Stimulated activated CD8-positive, alpha-beta memory T cell treated with anti-CD3 and anti-CD28 coated beads, Interleukin-7, amount 100 ng/mL, for 4 hours (primary cell): ENCODE data around the gene CLMP.
"Not testable (repeated sequence)": the region's sequence is repeated elsewhere in the genome, so short reads cannot be mapped to it uniquely, and the experiment has no call there.

Experiments used
- DNase-seq, 2 donors: peaks; one replicate each; pipeline ENCODE4 v3.0.0-alpha.2; 2020; ENCODE audit warnings: low read depth in 2 of 2

CLMP gene

DNA sequence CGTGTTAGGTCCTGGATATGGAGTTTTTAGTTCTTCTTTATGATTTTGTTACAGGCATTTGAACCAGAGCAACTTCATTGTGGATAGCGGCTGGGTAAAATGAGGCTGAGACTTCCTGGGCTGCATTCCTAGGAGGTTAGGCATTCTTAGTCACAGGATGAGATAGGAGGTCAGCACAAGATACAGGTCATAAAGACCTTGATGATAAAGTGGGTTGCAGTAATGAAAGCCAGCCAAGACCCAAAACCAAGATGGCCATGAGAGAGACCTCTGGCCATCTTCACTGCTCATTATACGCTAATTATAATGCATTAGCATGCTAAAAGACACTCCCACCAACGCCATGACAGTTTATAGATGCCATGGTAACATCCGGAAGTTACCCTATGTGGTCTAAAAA lies 23.4 kb upstream of the CLMP start:
- no peak for DNase-seq

DNA sequence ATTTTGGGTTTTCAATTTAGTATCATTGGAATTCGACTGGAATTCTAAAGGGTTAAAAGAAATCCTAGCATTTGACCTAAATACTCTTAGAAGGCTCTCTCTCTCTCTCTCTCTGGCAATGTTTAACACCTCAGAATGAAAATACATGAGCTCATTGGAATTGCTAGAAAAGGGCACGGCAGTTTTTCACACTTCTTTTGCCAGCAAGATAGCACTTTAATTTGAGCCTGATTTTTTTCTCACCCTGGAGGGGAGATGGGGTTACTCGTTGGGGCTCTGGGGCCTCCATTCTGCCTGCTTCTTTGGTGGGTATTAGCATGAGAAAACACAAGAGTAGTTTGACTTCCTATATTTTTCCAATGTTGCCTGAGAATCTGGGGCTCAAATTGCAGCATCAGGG lies 22.8 kb upstream of the CLMP start:
- DNase-seq = no peak

DNA sequence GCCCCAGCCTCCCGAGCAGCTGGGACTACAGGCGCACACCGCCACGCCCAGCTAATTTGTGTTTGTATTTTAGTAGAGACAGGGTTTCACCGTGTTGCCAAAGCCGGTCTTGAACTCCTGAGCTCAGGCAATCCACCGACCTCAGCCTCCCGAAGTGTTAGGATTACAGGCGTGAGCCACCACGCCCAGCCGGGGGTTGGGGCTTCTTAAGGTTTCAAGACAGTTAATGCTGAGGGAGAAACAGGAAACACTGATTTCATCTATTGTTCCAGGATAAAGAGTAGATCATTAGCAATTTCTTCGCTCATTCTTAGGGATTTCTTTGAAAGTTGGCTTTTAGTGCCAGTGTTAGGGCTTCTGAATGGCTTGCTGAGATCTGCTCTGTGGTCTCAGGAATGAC lies 21.2 kb upstream of the CLMP start:
- no peak for DNase-seq

DNA sequence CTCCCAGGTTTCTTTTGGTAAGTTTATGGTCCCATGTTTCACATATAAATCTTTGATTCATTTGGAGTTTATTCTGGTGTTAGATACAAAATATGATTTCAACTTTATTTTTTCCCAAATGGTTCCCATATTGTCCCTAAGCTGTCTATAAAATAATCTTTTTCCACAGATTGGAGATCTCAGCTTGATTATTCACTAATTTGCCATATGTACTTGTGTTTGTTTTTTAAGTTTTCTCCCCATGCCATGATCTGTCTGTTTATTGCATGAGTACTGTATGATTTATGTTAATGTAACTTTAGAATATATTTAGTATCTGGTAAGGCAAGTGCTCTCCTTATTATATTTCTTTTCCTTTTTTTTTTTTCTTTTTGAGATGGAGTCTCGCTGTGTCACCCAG lies 19.9 kb upstream of the CLMP start:
- DNase-seq = no peak

DNA sequence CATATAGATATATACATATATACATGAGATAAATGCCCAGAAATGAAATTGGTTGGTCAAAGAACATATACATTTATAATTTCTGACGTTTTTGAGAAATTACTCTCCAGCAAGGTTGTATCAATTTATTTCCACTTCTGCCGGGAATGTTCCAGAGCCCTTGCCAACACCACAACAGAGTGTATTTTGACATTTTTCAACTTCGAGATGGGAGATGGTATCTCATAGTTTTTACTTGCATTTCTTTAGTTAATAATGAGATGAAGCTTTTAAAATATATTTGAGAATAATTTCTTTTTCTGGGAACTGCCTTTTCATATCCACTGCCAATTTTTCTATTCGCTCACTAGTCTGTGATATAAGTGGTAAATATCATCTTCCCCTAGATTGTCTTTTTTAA lies 19.3 kb upstream of the CLMP start:
- DNase-seq = no peak

DNA sequence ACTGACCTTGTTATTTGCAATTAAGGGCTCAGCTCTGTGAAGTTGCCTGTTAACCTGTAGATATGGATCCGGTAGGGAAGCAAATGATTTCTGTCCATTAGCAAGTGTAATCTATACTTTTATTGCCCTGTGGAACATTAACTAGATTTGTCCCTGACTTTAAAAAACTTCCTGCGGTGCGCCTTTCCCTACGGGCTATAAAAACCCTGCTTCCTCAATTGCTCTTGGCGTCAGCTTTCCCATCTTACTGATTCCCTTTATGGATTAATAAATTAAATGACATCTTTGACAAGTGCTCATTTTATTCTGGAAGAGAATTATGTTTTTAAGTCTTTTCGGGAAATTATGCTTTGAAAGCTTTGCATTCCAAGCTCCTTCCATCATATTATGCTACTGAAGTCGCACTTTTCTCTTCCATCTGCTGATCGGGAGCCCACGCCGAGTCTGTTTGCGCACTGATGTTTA lies 18.3 kb upstream of the CLMP start:
- DNase-seq = no peak

DNA sequence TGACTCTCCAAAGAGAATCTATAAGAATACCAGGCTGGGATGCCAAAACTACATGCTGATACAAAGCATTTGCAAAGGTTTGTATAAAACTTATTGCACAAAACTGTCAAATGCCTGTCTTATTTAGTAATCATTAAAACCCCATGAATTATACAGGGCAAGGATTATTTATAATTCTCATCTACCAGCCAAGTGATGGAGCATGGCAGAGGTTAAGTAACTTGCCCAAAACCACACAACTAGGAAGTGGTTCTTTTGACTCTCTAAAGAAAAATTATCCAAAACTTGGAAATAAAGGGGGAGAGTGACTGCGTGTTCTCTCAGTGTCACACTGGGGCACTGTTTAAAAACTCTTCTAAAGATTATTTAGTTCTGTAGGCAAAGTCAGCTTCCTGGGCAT lies 17.4 kb upstream of the CLMP start:
- no peak for DNase-seq

DNA sequence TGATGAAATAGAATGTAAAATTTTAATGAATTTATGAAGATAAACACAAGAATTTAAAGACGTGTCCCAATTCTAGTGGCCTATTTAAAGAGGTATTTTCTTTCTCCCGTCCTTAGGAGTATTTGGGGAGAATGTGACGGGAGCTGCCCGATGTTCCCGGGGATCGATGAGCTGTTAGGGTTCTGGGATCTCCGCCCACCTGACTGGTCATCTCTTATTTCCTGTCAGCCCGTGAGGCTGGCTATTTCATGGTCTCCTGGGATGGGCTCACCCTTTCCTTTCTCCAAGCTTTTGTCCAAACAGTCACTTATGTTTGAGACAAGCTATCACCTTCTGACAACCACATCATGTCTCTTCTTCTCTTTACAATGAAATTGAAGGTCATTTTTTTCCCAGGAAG lies 16.9 kb upstream of the CLMP start:
- DNase-seq = no peak

DNA sequence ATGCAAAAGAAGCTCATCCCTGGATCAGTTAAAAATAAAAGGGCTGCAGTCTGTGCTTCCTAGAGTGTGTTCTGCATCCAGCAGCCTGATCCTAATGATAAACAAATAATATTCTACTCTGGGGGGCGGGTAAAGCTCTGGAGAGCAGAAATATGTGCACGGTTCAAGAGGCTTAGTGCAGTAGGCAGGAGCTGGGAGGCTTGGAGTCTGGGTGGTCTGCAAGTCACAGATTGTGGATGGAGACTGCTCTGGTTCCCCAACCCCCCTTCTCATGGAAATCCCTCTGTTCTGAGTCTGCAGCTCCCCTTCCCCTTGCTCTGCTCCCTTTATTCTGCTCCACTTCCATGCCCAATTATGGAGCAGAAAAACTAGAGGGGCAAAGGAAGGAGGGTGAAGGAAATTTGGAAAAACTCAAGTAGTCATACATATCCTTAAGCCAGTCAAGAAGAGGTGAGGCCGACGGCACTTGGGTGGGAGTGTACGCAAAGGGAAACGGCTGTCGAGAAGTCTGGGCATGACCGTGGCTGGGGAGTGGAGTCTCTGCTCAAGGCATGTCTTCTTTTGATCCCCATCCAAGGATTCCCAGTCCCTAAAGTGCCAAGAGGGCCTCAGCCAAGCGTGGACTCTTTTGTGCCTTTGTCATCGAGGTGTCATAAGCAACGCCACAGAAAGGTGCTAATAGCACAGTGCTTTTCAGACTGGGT lies 16.3 kb upstream of the CLMP start:
- DNase-seq = no peak

DNA sequence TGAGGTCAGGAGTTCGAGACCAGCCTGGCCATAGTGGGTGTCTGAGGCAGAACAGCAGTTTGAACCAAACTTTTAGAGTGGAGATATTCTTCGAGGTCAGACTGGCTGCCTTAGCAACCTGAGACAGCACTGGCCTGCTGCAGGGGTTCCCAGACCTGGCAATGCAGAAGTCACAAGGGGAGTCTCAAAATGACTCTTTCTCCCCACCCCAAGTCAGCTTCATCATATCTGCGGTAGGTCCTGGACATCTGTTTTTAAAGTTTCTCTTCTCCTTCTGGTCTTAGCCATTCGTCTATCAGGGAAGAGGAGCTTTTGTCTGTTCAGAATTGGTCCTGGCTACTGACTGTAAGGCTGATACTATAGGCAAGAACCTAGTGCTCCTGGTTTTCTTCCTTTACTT lies 14.5 kb upstream of the CLMP start:
- DNase-seq = no peak

DNA sequence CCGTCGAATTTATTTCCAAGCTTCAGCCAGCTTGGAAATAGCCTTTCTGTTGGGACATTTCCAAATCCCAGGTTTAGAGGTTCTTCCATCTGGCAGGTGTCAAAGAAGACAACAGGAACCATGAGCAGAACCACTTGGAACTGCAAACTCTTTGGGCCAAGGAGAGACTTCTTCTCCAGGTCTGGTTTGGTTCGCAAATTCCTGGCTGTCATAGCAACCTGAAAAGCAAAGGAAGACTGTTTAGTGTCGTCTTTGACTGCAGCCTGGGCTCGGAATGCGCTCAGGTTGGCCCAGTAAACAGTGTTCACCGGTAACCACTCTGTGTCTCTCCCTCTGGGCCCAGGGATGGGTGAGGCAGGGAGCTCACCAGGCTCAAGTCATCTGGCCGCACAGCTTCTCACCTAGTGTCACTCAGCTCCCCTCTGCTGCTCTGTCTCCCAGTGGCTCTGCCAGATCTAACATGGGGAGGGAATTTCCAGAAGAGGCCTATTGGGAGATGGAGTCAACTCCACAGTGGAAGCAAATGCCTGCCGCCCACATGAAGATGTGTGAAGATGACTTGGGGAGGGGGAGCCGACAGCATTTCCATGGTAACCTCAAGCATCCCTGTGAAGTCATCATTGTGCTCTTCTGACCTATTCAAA lies 11.9 kb upstream of the CLMP start:
- DNase-seq = no peak

DNA sequence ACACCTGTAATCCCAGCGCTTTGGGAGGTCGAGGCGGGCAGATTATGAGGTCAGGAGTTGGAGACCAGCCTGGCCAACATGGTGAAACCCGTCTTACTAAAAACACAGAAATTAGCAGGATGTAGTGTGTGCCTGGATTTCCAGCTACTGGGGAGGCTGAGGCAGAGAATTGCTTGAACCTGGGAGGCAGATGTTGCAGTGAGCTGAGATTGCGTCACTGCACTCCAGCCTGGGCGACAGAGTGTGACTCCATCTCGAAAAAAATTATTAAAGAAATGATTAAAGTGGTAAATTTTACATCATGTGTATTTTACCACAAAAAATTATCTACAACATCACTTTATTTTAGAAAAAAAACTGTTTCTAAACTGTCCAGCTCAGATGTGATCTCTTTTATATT lies 11.0 kb upstream of the CLMP start:
- DNase-seq = not testable (repeated sequence)

DNA sequence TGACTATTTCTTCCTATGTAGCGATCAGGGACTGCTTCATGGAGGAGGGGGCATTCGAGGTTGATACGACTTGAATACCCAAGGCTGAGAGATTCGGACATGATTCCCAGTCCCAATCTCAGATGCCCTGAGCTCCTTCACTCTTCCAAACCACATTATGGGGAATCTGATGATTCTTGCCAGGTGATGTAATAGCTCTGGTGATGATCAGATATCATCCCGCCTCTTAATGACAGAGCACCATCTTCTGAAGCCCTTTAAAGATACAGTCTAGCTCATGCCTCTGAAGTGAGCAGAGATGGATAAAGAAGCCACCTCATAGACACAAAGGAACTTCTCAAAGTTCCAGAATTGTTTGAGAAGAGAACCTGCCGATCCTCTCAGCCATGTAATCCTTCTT lies 8.9 kb upstream of the CLMP start:
- DNase-seq = no peak

DNA sequence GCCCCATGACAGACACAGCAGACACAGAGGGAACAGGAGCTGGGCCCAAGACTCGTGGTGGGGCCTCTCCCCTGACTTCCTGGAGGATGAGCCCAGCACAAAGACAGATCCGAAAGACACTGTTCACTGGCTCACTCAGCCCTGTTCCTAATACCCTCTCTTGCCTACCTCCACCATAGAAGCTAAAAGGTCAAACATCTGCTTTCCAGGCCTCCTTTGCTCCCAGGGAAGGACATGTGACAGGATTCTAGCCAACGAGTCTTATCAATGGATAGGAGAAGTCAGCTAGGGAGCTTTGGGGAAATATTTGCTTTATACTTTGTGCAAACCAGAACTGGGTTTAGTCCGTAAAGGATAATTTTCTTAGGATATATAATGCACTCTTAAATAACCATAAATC lies 8.4 kb upstream of the CLMP start:
- no peak for DNase-seq

DNA sequence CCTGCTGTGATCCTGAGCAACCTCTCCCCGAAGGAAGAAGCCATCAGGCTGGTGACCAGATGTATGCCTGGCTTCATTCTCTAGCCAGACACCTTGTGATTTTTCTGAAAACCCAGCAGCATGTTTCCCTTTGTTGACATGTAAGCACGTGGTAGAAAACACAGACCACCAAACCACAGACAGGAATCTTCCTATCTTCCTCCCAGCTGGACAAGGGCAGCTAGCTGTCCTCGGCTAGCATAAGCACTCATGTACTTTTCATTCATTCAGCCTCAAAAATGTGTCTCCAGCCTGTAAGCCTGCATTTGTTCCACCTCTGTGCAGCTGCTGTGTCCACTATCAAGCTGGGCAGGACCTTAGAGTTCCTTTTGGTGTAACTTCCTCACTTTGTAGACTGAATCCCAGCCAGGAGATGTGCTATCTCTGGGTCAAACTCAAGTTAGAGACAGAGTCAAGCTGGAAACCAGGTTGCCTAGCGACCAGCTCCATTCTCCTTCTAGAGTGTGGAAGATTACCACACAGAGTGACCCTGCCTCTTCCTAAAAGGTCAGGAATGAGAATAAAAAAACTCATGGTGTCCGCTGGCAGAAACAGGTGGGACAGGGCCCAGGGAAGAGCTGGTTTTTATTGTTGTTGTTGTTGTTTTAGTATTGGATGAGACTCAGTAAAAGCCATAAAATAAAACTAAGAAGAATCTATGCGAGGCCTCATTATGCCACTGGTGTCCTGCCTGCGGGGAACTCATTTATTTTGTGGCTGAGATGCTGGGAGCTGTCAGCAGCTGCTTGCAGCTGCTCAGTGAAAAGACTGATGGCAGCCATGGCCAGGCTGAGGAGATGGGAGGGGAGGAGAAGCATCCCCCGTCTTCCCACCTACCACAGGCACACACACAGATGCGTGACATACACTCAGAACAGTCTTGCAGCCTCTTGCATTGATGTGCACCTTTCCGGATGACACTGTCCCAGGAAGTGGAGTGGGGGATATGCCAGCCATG lies 7.4 kb upstream of the CLMP start:
- no peak for DNase-seq

DNA sequence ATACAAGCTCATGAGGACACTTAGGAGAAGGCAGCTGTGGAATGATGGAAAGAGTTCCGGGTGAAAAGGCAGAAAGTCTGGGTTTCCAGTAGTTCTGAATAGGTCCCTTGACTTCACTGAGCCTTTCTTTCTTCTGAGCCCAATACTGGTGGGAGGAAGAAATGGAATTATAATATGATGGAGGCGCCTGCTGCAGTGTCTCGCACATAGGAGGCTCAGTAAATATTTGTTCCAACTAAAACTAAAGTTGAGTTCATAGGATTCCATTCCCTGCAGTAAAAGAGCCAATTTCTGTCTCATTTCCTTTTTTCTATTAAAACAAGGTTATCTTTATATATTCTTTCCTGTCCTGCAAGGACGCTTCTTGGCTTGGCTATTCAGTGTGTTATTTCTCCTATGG lies 5.2 kb upstream of the CLMP start:
- no peak for DNase-seq

DNA sequence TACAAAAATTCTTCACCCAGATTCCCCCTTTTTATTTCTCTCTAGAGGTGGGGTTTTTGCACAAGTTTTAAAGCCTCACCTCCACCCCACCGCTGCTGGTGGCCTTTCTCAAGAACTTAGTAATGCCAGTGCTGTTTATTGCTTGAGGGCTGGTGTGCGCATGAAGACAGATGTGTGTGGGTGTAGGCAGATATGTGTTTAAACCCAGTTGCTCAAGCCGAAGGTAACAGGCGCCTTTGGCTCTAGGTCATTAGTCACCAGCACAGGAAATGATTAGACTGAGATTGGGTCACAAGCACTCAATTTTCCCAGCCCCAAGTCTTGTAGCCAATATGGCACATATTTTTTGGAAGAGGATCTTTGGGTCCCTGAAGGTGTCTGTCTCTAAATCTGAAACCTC lies 2.7 kb upstream of the CLMP start:
- no peak for DNase-seq

DNA sequence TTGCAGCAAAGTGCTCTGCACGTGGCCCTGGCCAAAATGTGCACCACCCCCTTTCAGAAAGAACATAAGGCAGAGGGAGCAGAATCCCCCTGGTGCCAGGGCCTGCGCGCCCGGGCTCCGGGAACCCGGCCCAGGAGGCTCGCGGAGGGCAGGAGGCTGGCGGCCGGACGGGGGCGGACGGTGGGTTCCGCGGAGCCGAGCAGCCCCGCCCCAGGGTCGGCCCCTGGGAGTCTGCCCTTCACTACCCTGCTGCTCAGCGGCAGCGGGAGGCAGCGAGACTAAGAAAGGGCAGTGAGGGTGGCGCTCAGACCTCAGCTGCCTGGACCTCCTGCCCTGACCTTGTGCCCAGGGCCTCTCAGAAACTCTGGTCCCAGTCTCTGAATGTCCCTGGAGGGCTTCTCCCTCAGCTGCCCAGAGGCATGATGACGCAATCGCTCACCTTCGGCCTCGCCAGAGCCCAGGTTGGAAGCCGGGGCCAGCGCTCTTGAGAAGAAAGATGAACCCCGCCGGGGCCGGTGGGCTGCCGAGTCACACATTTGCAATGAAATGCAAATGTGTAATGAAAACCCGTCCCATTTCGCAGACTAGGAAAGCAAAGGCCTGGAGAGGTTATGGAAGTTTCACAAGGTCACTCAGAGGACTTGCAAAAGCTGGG lies 1.1 kb upstream of the CLMP start:
- DNase-seq = no peak

DNA sequence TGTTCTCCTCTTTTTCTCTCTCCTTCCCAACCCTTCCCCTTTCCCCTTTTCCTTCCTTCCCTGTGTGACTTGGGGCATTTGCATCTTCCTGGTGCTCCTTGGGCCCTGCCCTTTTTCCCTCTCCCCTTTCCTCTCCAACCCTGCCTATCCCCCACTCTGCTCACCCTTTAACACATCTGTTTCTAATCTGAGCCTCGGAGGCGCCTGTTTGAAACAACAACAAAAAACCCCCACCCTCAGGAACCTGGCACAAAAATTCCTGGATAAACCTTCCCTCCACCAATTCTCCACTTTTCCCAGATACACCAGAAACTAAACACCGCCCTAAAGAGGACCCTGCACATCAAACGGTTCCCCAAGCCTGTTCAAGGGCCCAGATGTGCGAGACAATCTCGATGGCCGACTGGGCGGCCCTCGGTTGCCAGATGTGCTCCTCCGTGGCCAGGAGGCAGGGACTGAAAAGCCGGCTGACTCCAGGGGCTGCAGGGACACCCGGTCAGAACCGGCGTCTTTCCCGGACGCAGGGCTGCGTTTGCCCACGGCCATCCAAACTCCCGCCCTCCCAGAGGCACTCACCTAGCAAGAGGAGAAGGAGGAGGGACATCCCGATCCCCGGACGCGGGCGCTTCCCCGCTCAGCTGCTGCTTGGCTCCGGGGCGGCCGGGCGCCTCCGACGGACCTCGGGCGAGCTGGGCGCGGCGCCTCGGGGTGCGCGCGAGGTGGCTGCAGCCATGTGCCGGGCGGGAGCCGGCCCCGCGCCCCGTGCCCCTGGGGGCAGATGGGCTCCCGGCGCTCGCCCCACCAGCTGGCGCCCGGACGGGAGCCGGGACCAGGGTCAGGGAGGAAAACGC lies 486 bp downstream of the CLMP start:
- no peak for DNase-seq

DNA sequence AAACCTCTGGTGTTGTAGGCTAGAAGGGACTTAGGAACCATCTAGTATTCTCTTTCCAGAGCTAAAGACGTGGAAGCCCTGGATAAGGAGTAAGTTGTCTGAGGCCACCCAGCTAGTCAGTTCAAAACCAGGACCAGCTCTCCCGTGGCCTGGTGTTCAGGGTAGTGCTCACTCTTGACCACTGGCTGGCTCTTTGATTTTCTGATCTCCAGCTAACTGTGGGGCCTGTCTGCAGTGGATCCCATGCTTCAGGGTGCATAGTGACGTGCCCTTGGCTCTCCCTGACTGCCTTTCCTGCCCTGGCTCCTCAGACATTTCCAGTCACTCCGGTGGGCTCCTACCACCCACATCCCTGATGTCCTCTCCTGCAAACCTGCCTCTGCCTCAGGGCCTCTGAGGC lies 1.3 kb downstream of the CLMP start:
- DNase-seq = no peak

DNA sequence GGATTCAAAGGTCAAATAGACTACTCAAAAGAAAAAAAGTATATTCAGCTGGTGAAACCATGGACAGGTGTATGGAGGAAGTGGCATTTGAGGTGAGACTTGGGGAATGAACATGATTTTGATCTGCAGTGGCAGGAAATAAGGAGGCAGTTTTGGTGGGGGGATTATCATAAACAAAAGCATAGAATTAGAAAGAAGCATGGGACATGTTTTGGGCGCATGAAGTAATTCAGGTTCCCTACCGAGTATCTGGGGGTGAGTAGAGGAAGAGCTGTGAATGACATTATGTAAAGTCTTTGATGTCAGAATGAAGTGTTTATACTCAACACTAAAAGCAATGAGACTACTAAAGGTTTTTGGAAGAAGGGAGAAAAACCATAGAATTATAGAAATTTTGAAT lies 3.1 kb downstream of the CLMP start:
- DNase-seq = no peak
